Suppressor macrophage treated with lipopolysaccharide for 1 hour (primary cell): ENCODE data around the gene HIC2.
"Not testable (repeated sequence)": the region's sequence is repeated elsewhere in the genome, so short reads cannot be mapped to it uniquely, and the experiment has no call there.

Source experiments
- DNase-seq, 3 donors: peaks; one replicate each; pipeline ENCODE4 v3.0.0-alpha.2; 2020 to 2022

The HIC2 gene

DNA sequence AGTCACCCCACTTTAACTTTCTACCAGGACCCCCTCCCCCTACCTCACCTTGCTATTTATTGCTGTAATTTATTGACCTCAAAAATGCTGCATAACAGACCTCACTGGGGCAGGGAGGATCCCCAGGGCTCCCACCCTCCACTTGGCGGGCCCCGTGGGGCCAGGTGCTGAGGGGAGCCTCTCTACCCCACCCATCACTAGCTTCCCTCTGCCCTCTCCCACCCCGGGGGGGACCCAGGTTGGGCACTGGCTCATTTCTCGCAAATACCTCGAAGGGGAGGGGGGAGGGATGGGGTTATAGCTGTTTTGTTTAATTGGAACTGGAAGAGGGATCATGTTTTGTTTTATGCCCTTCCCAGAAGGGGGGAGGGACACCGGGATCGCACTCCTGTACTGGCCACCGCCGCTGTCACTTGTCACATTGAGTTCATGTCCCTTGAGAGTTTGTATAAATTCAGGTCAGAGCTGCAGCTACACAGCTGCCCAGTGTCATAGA is 33.7 kb downstream of the HIC2 start:
- no peak for DNase-seq

DNA sequence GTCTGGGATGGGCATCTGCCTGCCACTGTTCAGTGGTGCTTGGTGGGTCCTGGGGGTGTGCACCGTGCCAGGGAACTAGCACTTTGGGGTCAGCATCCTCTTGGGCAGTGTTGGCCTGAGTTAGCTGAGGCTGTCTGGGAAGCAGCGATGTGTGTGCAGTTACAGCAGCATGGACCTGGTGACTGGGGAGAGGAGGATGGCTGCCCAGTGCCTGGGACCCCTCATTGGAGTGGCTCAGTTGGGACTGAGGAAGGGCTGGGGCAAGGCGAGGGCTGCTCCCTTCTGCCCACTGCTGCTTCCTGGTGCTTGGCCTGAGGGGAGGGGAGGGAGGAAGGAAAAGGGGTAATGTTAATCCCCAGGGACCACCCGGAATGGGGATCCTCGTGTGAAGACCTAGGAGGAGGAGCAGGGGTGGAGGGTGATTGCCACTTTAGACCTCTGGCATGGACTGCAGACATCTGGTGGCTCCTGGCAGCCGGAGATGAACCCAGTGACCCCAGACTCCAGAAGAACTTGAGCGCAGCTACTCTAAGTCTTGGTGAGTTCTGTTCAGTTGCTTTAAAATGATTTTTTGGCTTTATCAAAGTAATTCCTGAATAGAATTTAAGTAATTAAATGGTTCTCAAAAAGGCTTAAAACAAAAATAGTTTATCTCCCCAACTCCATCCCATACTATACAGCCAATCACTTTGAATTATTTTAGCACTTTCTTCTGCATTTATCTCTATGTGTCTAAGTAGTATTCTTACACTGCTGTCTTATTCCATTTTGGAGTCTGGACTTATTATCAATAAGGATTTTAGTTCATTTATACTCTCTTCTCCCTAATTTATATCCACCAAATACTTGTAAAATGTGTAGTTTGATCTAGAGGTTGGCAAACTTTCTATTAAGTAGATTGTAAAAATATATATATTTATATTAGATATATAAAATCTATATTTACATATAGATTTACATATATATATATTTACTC is 34.7 kb downstream of the HIC2 start:
- no peak for DNase-seq

DNA sequence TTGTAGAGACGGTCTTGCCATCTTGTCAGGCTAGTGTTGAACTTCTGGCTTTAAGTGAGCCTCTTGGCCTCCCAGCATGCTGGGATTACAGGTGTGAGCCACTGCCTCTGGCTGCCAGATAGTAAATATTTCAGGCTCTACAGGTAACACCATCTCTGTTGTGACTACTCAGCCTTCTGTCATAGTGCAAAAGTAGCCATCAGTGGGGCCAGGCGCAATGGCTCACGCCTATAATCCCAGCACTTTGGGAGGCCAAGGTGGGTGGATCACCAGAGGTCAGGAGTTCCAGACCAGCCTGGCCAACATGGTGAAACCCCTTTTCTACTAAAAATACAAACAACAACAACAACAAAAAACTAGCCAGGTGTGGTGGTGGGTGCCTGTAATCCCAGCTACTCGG is 35.5 kb downstream of the HIC2 start:
- DNase-seq = not testable (repeated sequence)

DNA sequence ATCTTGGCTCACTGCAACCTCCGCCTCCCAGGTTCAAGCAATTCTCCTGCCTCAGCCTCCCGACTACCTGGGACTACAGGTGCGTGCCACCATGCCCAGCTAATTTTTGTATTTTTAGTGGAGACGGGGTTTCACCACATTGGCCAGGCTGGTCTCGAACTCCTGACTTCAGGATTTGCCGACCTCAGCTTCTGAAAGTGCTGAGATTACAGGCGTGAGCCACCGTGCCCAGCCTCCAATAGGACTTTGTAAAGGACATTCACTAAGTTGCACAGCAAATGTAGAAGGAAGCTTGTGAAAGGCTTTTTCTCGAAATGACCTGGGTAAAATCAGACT is 37.8 kb downstream of the HIC2 start:
- not testable (repeated sequence) for DNase-seq

DNA sequence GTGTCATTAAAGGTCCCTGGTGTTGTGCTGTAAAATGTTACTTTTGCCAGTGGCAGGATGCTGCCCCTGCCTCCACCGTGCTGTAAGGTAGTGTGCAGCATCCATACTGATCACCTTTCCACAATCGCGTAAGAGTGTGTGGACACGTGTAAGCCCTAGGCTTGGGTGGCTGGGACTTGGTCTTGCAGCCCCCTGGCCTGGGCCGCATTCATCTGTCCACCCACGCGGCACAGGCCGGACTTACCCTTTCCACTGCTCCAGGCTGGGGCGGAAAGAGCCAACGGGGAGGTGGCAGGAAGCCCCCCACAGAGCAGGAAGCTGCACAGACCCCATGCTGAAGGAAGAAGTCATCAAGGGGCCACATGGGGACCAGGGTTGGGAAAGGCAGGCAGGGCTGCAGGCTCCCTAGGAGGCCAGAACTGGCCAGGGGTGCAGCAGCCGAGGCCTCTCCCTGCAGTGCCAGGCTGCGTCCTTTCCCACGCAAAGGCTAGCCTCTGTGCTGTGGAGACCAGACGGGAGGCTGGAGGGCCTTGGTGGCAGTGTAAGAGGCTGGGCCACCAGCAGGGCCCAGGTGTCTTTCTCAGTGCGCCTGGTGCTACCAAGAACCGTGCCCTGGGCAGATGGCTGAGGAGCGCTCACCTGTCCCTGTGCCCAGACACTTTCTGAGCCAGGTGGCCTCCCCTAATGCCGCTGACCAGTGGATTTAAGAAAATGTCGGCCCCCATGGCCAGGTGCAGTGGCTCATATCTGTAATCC is 38.3 kb downstream of the HIC2 start:
- DNase-seq = no peak

DNA sequence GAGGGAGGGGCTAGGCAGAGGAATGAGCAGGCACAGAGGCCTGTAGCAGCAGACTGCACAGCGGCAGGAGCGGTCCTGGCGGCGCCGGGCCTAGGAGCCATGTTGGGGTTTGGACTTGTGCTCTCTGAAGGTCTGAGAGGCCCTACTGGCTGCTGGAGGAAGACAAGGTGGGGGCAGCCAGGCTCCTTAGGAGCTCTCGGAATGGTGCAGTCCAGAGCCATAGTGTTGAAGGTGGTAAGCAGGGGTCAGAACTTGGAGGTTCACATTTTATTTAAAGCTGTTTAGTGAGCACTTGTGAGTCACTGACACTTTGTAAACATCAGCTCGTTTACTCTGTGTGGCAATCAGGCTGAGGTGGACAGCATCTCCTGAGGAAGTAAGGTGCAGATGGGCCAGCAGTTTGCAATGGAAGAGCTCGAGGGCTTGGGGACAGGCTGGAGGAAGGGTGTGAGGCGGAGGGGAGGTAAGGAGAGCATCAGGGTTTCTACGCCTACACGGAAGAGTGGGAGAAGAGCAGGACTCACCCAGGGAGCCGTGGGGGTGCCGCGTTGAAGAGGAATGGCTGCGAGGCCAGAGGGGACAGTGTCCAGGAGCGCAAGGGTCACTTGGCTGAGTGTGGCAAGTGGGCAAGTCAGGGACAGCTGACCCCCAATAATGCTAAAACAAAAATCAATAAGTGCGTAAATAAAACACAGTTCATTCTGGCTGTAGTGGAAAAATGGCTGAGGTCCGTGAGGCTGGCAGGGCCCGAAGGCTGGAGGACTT is 40.0 kb downstream of the HIC2 start:
- no peak for DNase-seq

DNA sequence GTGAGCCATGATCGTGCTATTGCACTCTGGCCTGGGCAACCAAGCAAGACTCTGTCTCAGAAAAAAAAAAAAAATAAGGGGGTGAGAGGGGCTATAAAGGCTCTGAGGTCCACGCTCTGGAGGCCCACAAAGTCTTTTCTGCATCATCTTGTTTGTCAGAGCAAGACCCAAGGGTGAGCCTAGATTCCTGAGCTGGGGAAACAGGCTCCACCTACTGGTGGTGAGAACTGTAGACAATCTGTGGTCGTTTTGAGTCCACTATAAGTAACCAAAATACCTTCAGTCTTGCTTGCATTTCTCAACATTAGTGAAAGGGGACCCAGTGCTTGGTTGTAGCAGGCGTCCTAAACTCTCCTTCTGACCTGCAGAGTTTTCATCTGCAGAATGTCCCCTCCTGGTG is 45.5 kb downstream of the HIC2 start:
- DNase-seq = not testable (repeated sequence)

DNA sequence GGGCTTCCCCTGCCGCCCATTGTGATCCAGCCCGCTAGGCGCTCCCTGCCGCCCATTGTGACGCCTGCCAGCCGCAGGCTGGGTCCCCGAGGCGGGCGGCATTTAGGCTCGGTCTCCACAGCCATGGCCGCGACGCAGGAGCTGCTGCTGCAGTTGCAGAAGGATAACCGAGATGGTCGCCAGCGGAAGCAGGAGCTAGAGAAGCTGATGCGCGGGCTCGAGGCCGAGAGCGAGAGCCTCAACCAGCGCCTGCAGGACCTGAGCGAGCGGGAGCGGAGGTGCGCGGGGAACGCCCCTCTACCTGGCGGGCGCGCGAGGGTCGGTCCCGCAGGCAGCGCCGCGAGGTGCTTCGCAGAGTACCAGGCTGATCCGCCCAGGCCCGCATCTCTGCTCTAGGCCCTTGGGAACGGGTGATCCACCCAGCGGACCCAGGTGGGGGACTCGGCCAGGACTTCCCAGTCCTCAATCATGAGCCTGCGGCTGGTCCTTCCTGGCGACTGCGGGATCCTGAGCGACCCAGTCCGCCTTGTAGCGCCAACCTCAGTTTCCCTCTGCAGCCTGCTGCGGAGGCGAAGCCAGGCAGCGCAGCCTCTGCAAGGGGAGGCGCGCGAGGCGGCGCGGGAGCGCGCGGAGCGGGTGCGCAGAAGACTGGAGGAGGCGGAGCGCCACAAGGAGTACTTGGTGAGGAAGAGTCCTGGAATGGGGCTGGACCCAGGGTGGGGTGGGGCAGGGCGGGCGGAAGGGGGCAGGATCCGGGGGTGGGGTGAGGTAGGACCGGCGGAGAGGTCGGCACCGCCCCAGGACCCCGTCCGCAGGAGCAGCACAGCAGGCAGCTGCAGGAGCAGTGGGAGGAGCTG is 50.4 kb downstream of the HIC2 start, which contains the start of gene TMEM191C:
TSS of gene TMEM191C (plus strand) at position 51 of the 857 bp plus-strand sequence. CDS start at position 124, 73 bp downstream.
- DNase-seq = not testable (repeated sequence)

DNA sequence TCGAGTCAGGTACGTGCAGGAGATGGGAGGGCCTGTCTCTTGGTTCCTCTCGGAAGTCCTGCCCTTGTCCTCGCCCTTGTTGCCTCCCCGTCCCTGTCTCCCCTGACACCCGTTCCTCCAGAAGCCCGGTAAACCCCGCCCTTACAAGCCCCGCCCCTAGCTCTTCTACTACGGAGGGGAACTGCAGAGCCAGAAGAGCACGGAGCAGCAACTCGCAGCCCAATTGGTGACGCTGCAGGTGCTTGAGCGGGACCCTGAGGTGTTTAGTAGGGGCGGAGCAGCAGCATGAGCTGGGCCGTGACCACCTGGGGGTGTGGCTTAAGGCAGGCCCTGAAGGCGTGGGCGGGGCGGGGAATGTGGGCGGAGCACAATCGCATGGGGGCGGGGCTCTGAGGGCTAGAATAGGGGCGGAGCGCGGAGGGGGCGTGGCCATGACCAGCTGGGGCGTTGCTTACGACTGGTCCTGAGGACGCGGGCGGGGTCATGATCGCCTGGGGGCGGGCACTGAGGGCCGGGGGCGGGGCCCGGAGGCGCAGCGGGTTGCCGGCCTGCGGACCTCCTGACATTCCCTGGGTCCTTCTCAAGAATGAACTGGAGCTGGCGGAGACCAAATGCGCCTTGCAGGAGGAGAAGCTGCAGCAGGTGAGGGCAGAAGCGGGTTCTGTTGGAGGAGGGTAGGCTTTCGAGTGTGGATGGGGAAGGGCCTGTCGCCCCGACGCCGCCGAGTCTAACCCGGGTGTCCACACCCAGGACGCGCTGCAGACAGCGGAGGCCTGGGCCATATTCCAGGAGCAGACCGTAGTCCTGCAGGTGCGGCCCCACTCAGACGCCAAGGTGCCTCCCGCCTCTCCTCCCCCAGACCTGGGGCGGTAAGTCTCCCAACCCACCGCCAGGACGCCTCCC is 51.3 kb downstream of the HIC2 start:
- peak; percentile 83 to 92 (median 84) for DNase-seq

DNA sequence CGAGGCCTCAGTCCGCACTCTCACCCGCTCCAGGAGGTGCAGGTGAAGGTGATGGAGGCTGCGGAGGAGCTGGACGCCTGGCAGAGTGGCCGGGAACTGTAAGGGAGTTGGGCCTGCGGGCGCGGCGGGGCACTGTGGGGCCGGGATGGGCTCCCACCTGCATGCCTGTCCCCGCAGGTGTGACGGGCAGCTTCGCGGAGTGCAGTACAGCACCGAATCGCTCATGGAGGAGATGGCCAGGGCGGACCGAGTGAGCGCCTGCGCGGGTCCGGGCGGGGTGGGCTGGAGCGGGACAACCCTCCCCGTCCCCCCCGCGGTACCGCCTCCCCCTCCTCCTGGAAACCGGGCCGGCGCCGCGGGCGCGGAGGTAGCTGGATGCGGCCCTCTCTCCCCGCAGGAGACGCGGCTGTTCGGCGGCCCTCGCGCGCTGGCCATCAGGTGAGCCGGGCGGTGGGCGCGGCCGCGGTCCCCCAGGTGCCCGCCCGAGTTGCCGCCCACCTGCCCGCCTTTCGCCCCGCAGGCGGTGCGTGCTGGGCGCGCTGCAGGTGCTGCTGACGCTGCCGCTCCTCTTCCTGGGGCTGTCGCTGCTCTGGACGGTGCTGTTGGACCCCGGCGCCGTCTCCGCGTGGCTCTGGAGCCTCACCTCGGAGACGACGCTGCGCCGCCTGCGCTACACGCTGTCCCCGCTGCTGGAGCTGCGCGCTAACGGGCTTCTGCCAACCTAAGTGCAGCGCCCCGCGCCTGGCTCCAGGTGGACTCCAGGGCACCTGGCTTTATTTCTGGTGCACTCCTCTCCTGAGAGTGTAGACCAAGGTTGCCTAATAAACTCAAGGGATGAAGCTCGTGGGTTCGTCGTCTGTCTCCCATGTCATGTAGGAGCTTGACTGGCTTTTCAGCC is 52.2 kb downstream of the HIC2 start:
- not testable (repeated sequence) for DNase-seq

DNA sequence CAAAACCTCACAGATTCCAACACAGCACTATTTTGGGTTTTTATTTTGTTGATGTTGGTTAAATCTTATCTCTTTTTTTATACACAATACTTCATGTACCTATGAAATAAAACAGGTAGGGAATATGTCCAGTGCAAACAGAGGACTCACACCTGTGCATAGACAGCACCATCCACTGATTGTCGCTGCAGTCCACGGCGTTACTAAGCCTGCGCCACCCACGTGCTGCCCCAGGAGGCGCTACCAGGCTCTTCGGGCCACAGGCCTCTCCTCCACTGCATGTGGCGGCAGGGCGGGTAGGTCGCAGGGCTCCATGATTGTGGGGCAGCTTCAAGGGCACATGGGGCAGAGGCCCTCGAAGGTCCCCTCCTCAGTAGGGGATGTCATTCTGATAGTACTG is 55.8 kb downstream of the HIC2 start:
- DNase-seq = not testable (repeated sequence)

DNA sequence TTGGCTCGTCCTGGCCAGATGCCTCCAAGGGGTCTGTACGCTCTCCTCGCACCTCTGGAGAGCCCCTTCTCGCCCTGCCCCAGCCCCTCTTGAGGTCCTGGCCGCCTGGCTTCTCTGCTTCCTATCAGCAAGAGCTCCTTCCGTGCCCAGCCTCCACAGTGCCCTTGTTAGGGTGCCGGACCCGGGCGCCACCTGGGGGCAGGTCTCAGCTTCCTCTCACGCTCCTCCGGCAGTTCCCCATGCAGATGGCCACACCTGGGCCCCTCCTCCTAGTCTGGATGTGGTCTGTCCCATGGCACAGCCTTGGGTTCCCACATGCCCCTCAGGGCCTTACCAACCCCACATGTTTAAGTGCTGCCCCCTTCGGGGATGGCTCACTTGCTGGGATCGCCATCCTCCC is 56.5 kb downstream of the HIC2 start:
- DNase-seq = not testable (repeated sequence)

DNA sequence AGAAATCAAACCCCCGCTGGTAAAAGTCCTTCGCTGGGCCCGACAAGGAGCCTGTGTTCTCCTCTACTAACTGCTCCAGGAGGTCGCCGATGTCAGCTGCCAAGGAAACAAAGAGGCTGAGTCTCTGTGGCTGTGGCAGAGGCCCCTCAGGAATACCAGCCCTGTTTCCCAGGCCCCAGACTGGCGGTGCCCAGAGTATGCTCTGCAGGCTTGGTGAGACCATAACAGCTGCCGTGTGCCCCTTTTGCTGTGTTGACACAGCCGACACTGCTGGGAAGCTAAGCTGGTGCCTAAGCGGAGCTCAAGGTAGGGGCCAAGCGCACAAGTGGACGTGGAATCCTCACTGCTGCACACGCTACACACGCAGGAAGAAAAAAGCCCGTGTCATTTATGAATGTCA is 66.9 kb downstream of the HIC2 start:
- not testable (repeated sequence) for DNase-seq

DNA sequence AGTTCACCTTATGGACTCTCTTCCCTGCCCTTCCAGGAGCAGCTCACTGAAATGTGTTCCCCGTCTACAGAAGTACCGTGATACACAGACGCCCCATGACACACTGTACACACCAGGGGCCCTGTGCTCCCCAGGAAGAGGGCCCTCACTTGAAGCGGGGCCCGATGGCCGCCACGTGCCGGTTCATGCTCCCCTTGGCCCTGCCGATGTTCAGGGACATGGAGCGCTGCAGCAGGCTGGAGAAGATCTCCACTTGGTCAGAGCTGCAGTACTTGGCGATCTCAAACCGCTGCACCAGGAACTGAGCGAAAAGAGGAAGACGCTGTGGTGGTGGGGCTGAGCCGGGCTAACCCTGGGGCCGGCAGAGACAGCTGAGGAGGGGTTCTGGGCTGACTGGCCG is 70.6 kb downstream of the HIC2 start:
- DNase-seq = not testable (repeated sequence)

DNA sequence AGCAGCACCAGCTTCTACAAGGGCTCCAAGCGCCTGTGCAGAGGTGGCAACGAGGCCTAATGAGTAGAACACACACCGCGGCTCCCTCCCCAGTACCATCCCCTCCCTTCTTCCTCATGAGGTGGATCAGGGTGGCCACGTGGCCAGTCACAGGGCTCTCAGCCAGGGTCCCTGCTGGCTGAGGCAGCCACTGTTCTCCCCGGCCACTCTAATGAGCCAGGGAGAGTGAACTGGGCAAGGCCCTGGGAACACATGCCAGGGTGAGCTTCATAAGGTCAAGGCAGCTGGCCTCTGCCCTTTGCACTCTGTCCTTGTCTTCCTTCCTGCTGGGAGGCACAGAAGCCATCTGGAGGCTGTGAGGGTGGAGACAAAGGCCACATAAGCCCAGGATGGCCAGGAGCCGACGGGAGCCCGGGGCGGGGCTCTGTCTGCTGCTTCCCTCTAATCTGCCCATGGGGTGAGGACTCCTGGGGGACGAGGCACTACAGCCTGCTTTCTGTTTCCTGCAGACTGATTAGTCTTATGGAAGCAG is 72.0 kb downstream of the HIC2 start:
- peak in 1 of 3 donors; percentile 10 for DNase-seq

DNA sequence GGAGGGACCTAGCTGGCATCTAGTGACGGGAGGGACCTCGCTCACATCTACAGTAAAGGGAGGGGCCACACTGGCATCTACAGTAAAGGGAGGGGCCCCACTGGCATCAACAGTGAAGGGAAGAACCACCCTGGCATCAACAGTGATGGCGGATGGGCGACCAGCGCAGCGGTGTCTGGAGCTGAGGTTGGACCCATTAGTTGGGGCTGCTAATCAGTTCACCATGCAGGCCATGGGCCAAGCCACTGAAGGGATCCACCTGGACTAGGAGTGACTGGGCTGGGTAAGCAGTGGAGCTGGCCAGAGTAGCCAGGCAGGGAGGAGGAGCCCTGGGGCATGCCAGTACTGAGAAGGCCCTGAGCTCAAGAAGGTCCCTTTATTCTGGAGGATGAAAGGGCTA is 73.4 kb downstream of the HIC2 start:
- not testable (repeated sequence) for DNase-seq

DNA sequence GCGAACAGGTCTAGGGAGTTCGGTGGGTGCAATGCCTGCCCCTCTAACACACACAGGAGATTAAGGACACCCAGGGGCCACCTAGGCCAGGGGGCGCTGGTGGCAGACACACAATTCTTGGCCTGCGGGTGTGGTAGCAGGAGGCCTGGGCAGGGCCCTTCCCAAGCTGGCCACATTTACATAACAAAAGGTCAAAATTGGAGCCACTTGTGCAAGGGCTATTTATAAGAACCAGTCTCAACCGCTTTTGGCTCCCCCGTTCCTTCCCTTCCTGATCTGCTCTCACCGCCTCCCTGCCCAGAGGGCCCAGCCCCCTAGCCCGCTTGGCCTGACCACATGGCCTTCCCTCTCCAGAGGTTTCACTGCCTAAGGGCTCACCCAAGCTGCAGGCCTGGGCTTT is 75.1 kb downstream of the HIC2 start:
- not testable (repeated sequence) for DNase-seq

DNA sequence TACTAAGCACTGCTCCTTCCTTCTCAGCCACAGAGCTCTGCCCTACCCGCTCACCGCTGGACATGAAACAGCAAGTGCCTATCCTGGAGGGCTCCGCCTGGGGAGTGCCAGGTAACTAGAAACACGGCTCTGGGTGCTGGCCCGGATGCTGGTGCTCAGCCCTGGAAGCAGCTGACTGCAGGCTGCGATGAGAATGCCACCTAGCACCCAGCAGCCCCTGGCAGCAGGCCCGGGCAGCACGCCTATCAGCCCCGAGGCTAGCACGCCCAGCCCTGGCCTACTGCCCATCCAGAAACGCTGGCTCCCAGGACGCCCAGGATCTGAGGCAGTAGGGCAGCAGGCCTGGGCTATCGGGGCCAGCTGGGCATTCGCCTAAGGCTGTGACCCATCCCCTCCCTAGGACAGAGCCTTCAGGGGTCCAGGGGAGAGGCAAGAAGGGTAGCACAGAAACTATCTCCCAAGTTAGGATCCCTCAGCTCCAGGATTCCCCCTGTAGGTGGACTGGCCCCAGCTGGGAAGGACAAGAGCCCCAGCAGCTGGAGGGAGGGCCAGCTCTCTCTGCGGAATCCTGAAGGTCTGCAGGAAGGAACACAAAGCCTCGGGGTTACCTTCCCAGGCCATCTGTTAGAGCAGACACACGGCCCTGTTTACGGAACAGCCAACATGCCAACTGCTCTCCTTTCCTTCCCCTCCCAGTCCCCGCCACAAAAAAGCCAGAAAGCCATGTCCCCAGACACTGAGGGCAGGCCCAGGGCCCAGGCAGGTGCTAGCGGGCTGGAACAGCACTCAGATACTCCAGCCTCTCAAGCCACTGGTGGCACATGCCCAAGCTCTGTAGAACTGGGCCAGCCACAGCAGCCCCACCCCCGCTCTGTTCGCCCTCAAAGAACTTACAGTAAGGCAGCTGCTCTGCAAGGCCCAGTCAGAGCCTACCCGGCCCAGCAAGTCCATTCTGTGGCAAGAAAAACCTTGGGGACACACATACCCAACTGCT is 76.9 kb downstream of the HIC2 start:
- not testable (repeated sequence) for DNase-seq
